H1 (cell line): ENCODE results near the gene NELFB. TPM values are rescaled to one million over a fixed set of nuclear protein-coding genes. Genes with fewer than 3 reads are reported as not detected.

ENCODE experiments used
- CTCF ChIA-PET: fragments of 300-600 bp; sonication (Branson Sonifier 250); formaldehyde crosslinking; loops from one replicate; lab custom pipeline; 2021; ENCODE audit not compliant: partially characterized antibody; lab: Charles Lee
- POLR2A ChIA-PET: fragments of 300-600 bp; sonication (Branson Sonifier 250); formaldehyde crosslinking; loops from one replicate; lab custom pipeline; 2021; ENCODE audit warnings: inconsistent platforms; ENCODE audit not compliant: partially characterized antibody; lab: Charles Lee
- DNase-seq, 2 experiments: peaks; one replicate each; pipeline versions ENCODE4 v3.0.0 to v3.0.0-alpha.2; 2010 to 2022; ENCODE audit warnings: low spot score in 2 of 2, low read depth in 1 of 2, mixed read lengths in 1 of 2
- FAIRE-seq: peaks from 2 replicates; lab custom pipeline; 2011; peaks lifted over from hg19 to GRCh38; lab: Jason Lieb, UNC
- H2AFZ ChIP-seq: 2 replicates; pipeline ENCODE4 v1.8.1; 2012; ENCODE audit warnings: low read length, inconsistent platforms
- H2AK5ac ChIP-seq: 2 replicates; pipeline ENCODE4 v1.6.1; 2013; ENCODE audit warnings: low read depth, low read length
- H2BK120ac ChIP-seq: replicated peaks from 2 replicates; pipeline ENCODE3; 2013; ENCODE audit warnings: low read depth, low read length, inconsistent platforms
- H2BK12ac ChIP-seq: 2 replicates; pipeline ENCODE4 v1.6.1; 2013; ENCODE audit warnings: low read depth, low read length
- H2BK15ac ChIP-seq: 2 replicates; pipeline ENCODE4 v1.6.1; 2013; ENCODE audit warnings: low read length
- H2BK20ac ChIP-seq: 2 replicates; pipeline ENCODE4 v1.6.1; 2013; ENCODE audit warnings: low read length
- H2BK5ac ChIP-seq: 2 replicates; pipeline ENCODE4 v1.6.1; 2013; ENCODE audit warnings: low read depth, low read length
- H3K14ac ChIP-seq: 2 replicates; pipeline ENCODE4 v1.6.1; 2013; ENCODE audit warnings: inconsistent platforms; ENCODE audit not compliant: insufficient read length
- H3K18ac ChIP-seq: 2 replicates; pipeline ENCODE4 v1.6.1; 2013; ENCODE audit warnings: low read length; ENCODE audit errors: extremely low read depth
- H3K23ac ChIP-seq: 2 replicates; pipeline ENCODE4 v1.6.1; 2013; ENCODE audit warnings: inconsistent platforms; ENCODE audit not compliant: insufficient read length
- H3K23me2 ChIP-seq: 2 replicates; pipeline ENCODE4 v1.6.1; 2013; ENCODE audit warnings: low read depth, low read length
- H3K27ac ChIP-seq: 2 replicates; pipeline ENCODE4 v1.6.1; 2011; ENCODE audit warnings: low read depth, low read length, inconsistent platforms
- H3K27me3 ChIP-seq, 4 experiments: replicated peaks in 1 of 4; 1 replicate in 1 of 4; 2 replicates in 3 of 4; pipeline versions ENCODE4 v1.6.1 to v1.8.1; 2011 to 2013; ENCODE audit warnings: low read length in 3 of 4, mild to moderate bottlenecking in 3 of 4, inconsistent platforms in 2 of 4, mixed read lengths in 2 of 4, moderate library complexity in 1 of 4; ENCODE audit not compliant: control insufficient read depth in 3 of 4, insufficient read depth in 3 of 4; ENCODE audit errors: extremely low read depth in 1 of 4
- H3K36me3 ChIP-seq, 4 experiments: 2 replicates each; pipeline versions ENCODE4 v1.6.1 to v1.8.1; 2011 to 2013; ENCODE audit warnings: mild to moderate bottlenecking in 4 of 4, low read length in 3 of 4, moderate library complexity in 2 of 4, control low read depth in 1 of 4, inconsistent platforms in 1 of 4; ENCODE audit not compliant: insufficient read depth in 4 of 4, control insufficient read depth in 2 of 4
- H3K4ac ChIP-seq: replicated peaks from 2 replicates; pipeline ENCODE3; 2013; ENCODE audit warnings: low read length, low read depth, mixed read lengths, inconsistent platforms; ENCODE audit not compliant: insufficient read length
- H3K4me1 ChIP-seq, 4 experiments: replicated peaks in 1 of 4; 1 replicate in 1 of 4; 2 replicates in 3 of 4; pipeline versions ENCODE4 v1.6.1 to v1.8.1; 2011 to 2013; ENCODE audit warnings: low read length in 3 of 4, inconsistent platforms in 2 of 4, mixed read lengths in 1 of 4; ENCODE audit not compliant: insufficient read depth in 4 of 4, control insufficient read depth in 3 of 4
- H3K4me2 ChIP-seq, 2 experiments: 2 replicates each; pipeline versions ENCODE4 v1.6.1 to v1.8.1; 2011 to 2013; ENCODE audit warnings: low read depth in 2 of 2, low read length in 2 of 2, control low read depth in 1 of 2, inconsistent platforms in 1 of 2, mild to moderate bottlenecking in 1 of 2; ENCODE audit not compliant: insufficient read depth in 1 of 2
- H3K4me3 ChIP-seq, 4 experiments: fragments of 200-600, 300-600 bp in 1 of 4; sonication (generic), shearing (Covaris generic), sonication (Bioruptor Twin) in 1 of 4; 2 replicates each; pipeline versions ENCODE4 v1.5.1 to v1.8.1; 2011 to 2016; ENCODE audit warnings: low read length in 4 of 4, low read depth in 3 of 4, control low read depth in 2 of 4, inconsistent platforms in 2 of 4, mild to moderate bottlenecking in 2 of 4, mixed read lengths in 1 of 4, moderate library complexity in 1 of 4; ENCODE audit not compliant: insufficient read depth in 2 of 4; ENCODE audit errors: extremely low read depth in 1 of 4
- H3K56ac ChIP-seq: replicated peaks from 2 replicates; pipeline ENCODE3; 2013; ENCODE audit warnings: low read depth, mild to moderate bottlenecking, mixed read lengths, low read length, inconsistent platforms; ENCODE audit not compliant: insufficient read length
- H3K79me1 ChIP-seq: 2 replicates; pipeline ENCODE4 v1.6.1; 2013; ENCODE audit warnings: low read depth, low read length, control low read depth
- H3K79me2 ChIP-seq, 2 experiments: 2 replicates each; pipeline versions ENCODE4 v1.6.1 to v1.8.1; 2012 to 2013; ENCODE audit warnings: low read length in 2 of 2, mild to moderate bottlenecking in 2 of 2, inconsistent platforms in 1 of 2; ENCODE audit not compliant: insufficient read depth in 2 of 2, control insufficient read depth in 1 of 2
- H3K9ac ChIP-seq, 4 experiments: replicated peaks in 1 of 4; 1 replicate in 1 of 4; 2 replicates in 3 of 4; pipeline versions ENCODE4 v1.6.1 to v1.8.1; 2011 to 2013; ENCODE audit warnings: low read depth in 3 of 4, low read length in 3 of 4, control low read depth in 2 of 4, mild to moderate bottlenecking in 2 of 4, moderate library complexity in 2 of 4, inconsistent platforms in 1 of 4; ENCODE audit errors: extremely low read depth in 1 of 4
- H3K9me3 ChIP-seq, 2 experiments: 2 replicates each; pipeline versions ENCODE4 v1.6.1 to v1.8.1; 2012 to 2013; ENCODE audit warnings: mild to moderate bottlenecking in 2 of 2, moderate library complexity in 2 of 2, control low read depth in 1 of 2, inconsistent platforms in 1 of 2, low read depth in 1 of 2, low read length in 1 of 2, mixed read lengths in 1 of 2; ENCODE audit not compliant: insufficient read depth in 2 of 2
- H4K20me1 ChIP-seq, 2 experiments: replicated peaks in 1 of 2; 2 replicates each; pipeline versions ENCODE3 to v1.8.1; 2011 to 2013; ENCODE audit warnings: inconsistent platforms in 2 of 2, low read length in 2 of 2, mild to moderate bottlenecking in 1 of 2; ENCODE audit not compliant: insufficient read depth in 2 of 2, control insufficient read depth in 1 of 2
- H4K5ac ChIP-seq: 2 replicates; pipeline ENCODE4 v1.6.1; 2013; ENCODE audit warnings: low read length, low read depth, mixed read lengths, inconsistent platforms; ENCODE audit not compliant: insufficient read length
- H4K8ac ChIP-seq: 2 replicates; pipeline ENCODE4 v1.8.0; 2013; ENCODE audit warnings: mild to moderate bottlenecking, moderate library complexity, low read length, inconsistent platforms; ENCODE audit not compliant: insufficient read depth; ENCODE audit errors: extremely low read depth
- H4K91ac ChIP-seq: replicated peaks from 2 replicates; pipeline ENCODE3; 2013; ENCODE audit warnings: low read length, mixed read lengths, inconsistent platforms; ENCODE audit not compliant: insufficient read length
- HDAC6 ChIP-seq: IDR thresholded peaks from one replicate; pipeline ENCODE4 v1.7.1; 2012; ENCODE audit warnings: low read depth, mild to moderate bottlenecking, inconsistent platforms, low read length, moderate library complexity
- SP4 ChIP-seq: IDR thresholded peaks from 2 replicates; pipeline ENCODE4 v1.6.1; 2012; ENCODE audit warnings: low read length, inconsistent platforms
- WGBS, 2 experiments: shearing (Covaris generic) in 1 of 2; methylation state at CpG; one replicate each; pipeline versions ENCODE4 v1.1.6 to v1.1.7; 2013 to 2015; ENCODE audit warnings: low lambda C conversion rate in 2 of 2, mixed read lengths in 2 of 2, inconsistent platforms in 1 of 2, low coverage in 1 of 2, missing lambda C conversion rate in 1 of 2; ENCODE audit not compliant: insufficient replicate concordance in 2 of 2, insufficient coverage in 1 of 2, insufficient read length in 1 of 2; ENCODE audit errors: extremely low coverage in 1 of 2, missing lambda C conversion rate in 1 of 2; 5-methylcytosine and 5-hydroxymethylcytosine counted together
- polyA plus RNA-seq, 7 experiments: library from polyadenylated mRNA; depleted of rRNA in 3 of 7; stranded (reverse) in 5 of 7; unstranded in 2 of 7; fragments of >200 nt in 5 of 7; fragments of 200-250 nt in 2 of 7; gene quantifications; 1 replicate in 5 of 7; 2 replicates in 1 of 7; 4 replicates in 1 of 7; pipeline versions ENCODE4 v1.2.1 to v1.2.3, GENCODE V29; 2011 to 2013; ENCODE audit warnings: missing spikeins in 2 of 7, mixed read lengths in 2 of 7
- total RNA-seq: library from RNA; stranded (reverse); fragmentation: NEBNext Ultra II Directional; extraction: Animal tissue kit (Norgen Biotek cat#: 25700); gene quantifications from 2 replicates; pipeline ENCODE4 v1.2.1, GENCODE V29; 2021

NELFB gene
- total and polyA plus RNA-seq, 2 of the 8 experiments (the other 6 are each of a cell fraction or from before 2014, with no cell fraction given): 57.6 to 78.0 TPM

- Histone ChIP-seq H2BK20ac (no peak overlapping the region), H2AFZ (no peak overlapping the region), H3K4me3 (no peak overlapping the region), H3K23ac (no peak overlapping the region), H3K27ac (no peak overlapping the region), H3K9me3 (no peaks in the 10 kb centered on the region), H4K20me1 (no peaks in the 10 kb centered on the region), H2BK15ac (no peak overlapping the region; the same call in 1 of the 2 replicates), H2BK5ac (0 out of 2 replicates have a peak overlapping the region, but pooled peaks have one; percentile 21), H3K79me2 (no peaks in the 10 kb centered on the region), H3K56ac (no peak overlapping the region), H3K79me1 (no peaks in the 10 kb centered on the region), H3K14ac (no peak overlapping the region), H3K18ac (no peak overlapping the region), H3K4me1 (peaks cover 0 to 26% (median 18%) of the 10 kb centered on the region in 4 experiments; a peak in 6 of 7 replicates), H3K36me3 (no peaks in the 10 kb centered on the region), H4K5ac (no peak overlapping the region), H3K9ac (no peak overlapping the region), H3K27me3 (peaks cover 0 to under 1% (median 0%) of the 10 kb centered on the region in 4 experiments; a peak in 1 of 7 replicates), H4K91ac (no peak overlapping the region), H4K8ac (no peak overlapping the region), H2AK5ac (no peak overlapping the region), H2BK120ac (no peak overlapping the region), H3K4ac (no peak overlapping the region), H3K4me2 (no peak overlapping the region), H2BK12ac (no peak overlapping the region), H3K23me2 (no peaks in the 10 kb centered on the region; the same call in 1 of the 2 replicates)
- CTCF ChIA-PET: interaction anchor here (0.7 to 1.5 kb wide), 4 partner anchors 9 to 244 kb away, joined by 3 to 8 read pairs (median 4); partner anchors contain the start of gene NRARP
- POLR2A ChIA-PET: interaction anchor here (0.6 to 11.9 kb wide), 3 partner anchors 12 to 184 kb away, joined by 3 to 129 read pairs (median 6); partner anchors contain the start of genes NRARP and TOR4A
- DNase-seq: no peak
- WGBS, 2 experiments: 84% methylated on average over 26 of the region's 28 CpGs; no CpG with 5 or more reads in 1 of the 2 experiments
- no peak for FAIRE-seq
- no peak for TF ChIP-seq SP4
- no peak for TF ChIP-seq HDAC6
Observed at GRCh38 chr9:137311986-137312851, 57.1 kb downstream of the NELFB start.
